Measurements from ENCODE around the gene RMRP. TPM values are rescaled to one million over a fixed set of nuclear protein-coding genes. Genes with fewer than 3 reads are reported as not detected.
A peak's percentile ranks its signal among the peaks of the same experiment; 100 is the strongest.

Gene RMRP
- total RNA-seq, 3 donors from 2014 or later, result 1,664 to 2,064 (median 2,058) TPM

DNA sequence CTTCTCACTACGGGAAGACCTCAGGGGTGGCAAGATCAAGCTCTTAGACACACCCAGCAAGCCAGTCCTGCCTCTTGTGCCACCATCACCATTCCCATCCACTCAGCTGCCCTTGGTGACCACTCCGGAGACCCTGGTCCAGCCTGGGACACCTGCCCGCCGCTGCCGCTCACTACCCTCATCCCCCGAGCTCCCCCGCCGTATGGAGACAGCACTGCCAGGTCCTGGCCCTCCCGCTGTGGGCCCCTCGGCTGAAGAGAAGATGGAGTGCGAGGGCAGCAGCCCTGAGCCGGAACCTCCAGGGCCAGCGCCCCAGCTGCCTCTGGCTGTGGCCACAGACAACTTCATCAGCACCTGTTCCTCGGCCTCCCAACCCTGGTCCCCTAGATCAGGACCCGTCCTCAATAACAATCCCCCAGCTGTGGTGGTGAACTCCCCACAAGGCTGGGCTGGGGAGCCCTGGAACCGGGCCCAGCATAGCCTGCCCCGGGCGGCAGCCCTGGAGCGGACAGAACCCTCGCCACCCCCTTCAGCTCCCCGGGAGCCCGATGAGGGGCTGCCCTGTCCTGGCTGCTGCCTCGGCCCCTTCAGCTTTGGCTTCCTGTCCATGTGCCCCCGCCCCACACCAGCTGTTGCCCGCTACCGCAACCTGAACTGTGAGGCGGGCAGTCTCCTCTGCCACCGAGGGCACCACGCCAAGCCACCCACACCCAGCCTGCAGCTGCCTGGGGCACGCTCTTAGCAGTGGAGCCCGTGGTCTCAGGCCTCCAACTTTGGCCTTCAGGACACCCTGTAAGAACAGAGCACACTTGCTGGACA lies 48.6 kb downstream of the RMRP start:
- DNase-seq (ENCODE audit: low spot score in 2 of 2), result no peak
- H3K9me3 ChIP-seq, result no peaks in the 10 kb centered on the region
- H3K27me3 ChIP-seq, result no peaks in the 10 kb centered on the region
- H3K4me3 ChIP-seq, result no peak overlapping the region
- intact Hi-C loops (cut with DNase I; ENCODE audit: low total_unique reads), result loop anchor here (5.0 kb wide), 1 partner anchor 43 kb away; the partner anchor contains the start of gene SIT1
- H3K27ac ChIP-seq, result peak overlapping the region in 1 of 2 donors; percentile 12
- TF ChIP-seq POLR2A (IDR thresholded peaks at IDR 0.05), result no peak
- TF ChIP-seq, protein P1, sequence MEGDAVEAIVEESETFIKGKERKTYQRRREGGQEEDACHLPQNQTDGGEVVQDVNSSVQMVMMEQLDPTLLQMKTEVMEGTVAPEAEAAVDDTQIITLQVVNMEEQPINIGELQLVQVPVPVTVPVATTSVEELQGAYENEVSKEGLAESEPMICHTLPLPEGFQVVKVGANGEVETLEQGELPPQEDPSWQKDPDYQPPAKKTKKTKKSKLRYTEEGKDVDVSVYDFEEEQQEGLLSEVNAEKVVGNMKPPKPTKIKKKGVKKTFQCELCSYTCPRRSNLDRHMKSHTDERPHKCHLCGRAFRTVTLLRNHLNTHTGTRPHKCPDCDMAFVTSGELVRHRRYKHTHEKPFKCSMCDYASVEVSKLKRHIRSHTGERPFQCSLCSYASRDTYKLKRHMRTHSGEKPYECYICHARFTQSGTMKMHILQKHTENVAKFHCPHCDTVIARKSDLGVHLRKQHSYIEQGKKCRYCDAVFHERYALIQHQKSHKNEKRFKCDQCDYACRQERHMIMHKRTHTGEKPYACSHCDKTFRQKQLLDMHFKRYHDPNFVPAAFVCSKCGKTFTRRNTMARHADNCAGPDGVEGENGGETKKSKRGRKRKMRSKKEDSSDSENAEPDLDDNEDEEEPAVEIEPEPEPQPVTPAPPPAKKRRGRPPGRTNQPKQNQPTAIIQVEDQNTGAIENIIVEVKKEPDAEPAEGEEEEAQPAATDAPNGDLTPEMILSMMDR (IDR thresholded peaks at IDR 0.05), result no peak
- TF ChIP-seq POLR2AphosphoS5 (IDR thresholded peaks at IDR 0.05), result no peak
- H3K36me3 ChIP-seq, result peaks cover 9% of the 10 kb centered on the region
- H3K4me1 ChIP-seq, result peaks cover 5 to 10% of the 10 kb centered on the region in 2 donors

DNA sequence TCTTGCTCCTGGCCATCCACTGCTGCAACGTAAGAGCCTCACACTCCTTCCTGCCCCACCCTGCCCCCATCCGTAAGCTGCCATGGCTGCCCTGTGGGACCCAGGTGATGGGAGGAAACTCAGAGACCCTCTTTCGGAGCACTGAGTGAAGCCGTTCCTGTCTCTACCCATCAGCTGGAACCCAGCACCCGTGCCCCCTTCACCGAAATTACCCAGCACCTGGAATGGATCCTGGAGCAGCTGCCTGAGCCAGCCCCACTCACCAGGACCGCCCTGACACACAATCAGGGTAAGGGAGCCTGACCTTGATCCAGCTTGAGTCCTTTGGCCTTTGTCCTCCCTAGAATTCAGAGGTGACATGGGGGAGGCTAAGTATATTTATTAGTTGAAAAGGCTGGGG lies 49.6 kb downstream of the RMRP start:
- TF ChIP-seq, protein P1 (IDR thresholded peaks at IDR 0.05), result no peak
- no peak for TF ChIP-seq POLR2AphosphoS5 (IDR thresholded peaks at IDR 0.05)
- TF ChIP-seq POLR2A (IDR thresholded peaks at IDR 0.05), result no peak
- no peaks in the 10 kb centered on the region for H3K27me3 ChIP-seq
- intact Hi-C loops (cut with DNase I; ENCODE audit: low total_unique reads), result loop anchor here (5.0 kb wide), 1 partner anchor 44 kb away; the partner anchor contains the start of gene SIT1
- peaks cover 9% of the 10 kb centered on the region for H3K36me3 ChIP-seq
- no peak overlapping the region for H3K27ac ChIP-seq
- H3K4me3 ChIP-seq, result no peak overlapping the region
- no peaks in the 10 kb centered on the region for H3K9me3 ChIP-seq
- no peak for DNase-seq (ENCODE audit: low spot score in 2 of 2)
- peaks cover 5 to 10% of the 10 kb centered on the region in 2 donors for H3K4me1 ChIP-seq

Other genes starting within 250 kb of the RMRP start
- 10 to 100 TPM; 17.0 to 17.1 (median 17.1) TPM for gene RUSC2, start 167.9 kb downstream of the RMRP start, total RNA-seq
- 10 to 100 TPM; 26.5 to 50.4 (median 33.8) TPM for gene TESK1, start 52.8 kb downstream of the RMRP start, total RNA-seq
- 1 to 10 TPM; 3.6 to 6.4 (median 5.1) TPM for gene CD72, start 39.6 kb downstream of the RMRP start, total RNA-seq
- 1 to 10 TPM; 1.2 to 3.2 (median 1.3) TPM for gene SIT1, start 7.1 kb downstream of the RMRP start, total RNA-seq
- gene CCDC107, start 273 bp upstream of the RMRP start, total RNA-seq, result 100 to 1,000 TPM in 1 of 3 donors, 10 to 100 TPM in 2; 18.3 to 102 (median 35.4) TPM
- 1 to 10 TPM in 1 of 3 donors, under 1 TPM in 2; 0.59 to 1.6 (median 0.80) TPM for gene ARHGEF39, start 7.2 kb upstream of the RMRP start, total RNA-seq
- 1 to 10 TPM in 1 of 3 donors, under 1 TPM in 1, not detected in 1; 0.16 to 5.0 TPM for gene CA9, start 15.9 kb upstream of the RMRP start, total RNA-seq
- 100 to 1,000 TPM; 143 to 402 (median 258) TPM for gene TPM2, start 31.9 kb upstream of the RMRP start, total RNA-seq
- gene TLN1, start 74.2 kb upstream of the RMRP start, total RNA-seq, result 100 to 1,000 TPM; 163 to 497 (median 215) TPM
- 10 to 100 TPM; 46.4 to 49.9 (median 47.2) TPM for gene CREB3, start 74.6 kb upstream of the RMRP start, total RNA-seq
- 10 to 100 TPM; 44.5 to 63.8 (median 57.0) TPM for gene GBA2, start 91.2 kb upstream of the RMRP start, total RNA-seq
- gene RGP1, start 91.3 kb upstream of the RMRP start, total RNA-seq, result 10 to 100 TPM; 16.7 to 20.1 (median 17.4) TPM
- gene MSMP, start 96.3 kb upstream of the RMRP start, total RNA-seq, result not detected
- gene NPR2, start 133.6 kb upstream of the RMRP start, total RNA-seq, result 10 to 100 TPM; 10.2 to 34.2 (median 14.7) TPM
- 1 to 10 TPM; 1.1 to 2.2 (median 1.3) TPM for gene SPAG8, start 154.2 kb upstream of the RMRP start, total RNA-seq
- gene HINT2, start 157.0 kb upstream of the RMRP start, total RNA-seq, result 10 to 100 TPM; 25.0 to 55.7 (median 32.1) TPM
- gene FAM221B, start 170.7 kb upstream of the RMRP start, total RNA-seq, result under 1 TPM in 1 of 3 donors, not detected in 2; 0.15 TPM
- gene TMEM8B, start 171.2 kb upstream of the RMRP start, total RNA-seq, result 1 to 10 TPM; 4.9 to 7.9 (median 6.7) TPM
- not detected for gene OR13J1, start 212.4 kb upstream of the RMRP start, total RNA-seq
- gene HRCT1, start 248.2 kb upstream of the RMRP start, total RNA-seq, result 10 to 100 TPM in 2 of 3 donors, 1 to 10 TPM in 1; 3.4 to 16.0 (median 12.8) TPM

All from breast epithelium (tissue), 4 donors.